HFF-Myc (cell line): ENCODE results near the gene NTF4.

Experiments used
- DNase-seq: peaks from one replicate; pipeline ENCODE4 v3.0.0-alpha.2; 2011; ENCODE audit warnings: low read depth; ENCODE audit errors: extremely low read depth
- H3K4me3 ChIP-seq: replicated peaks from 2 replicates; pipeline ENCODE4 v1.5.1; 2011; ENCODE audit warnings: low read depth, mild to moderate bottlenecking, control low read depth, low read length
- CTCF ChIP-seq: IDR thresholded peaks from 2 replicates; pipeline ENCODE4 v1.5.1; 2012; ENCODE audit warnings: mild to moderate bottlenecking, low read depth, low read length, control low read depth; ENCODE audit errors: missing control alignments

The NTF4 gene

GRCh38 chr19:49101160-49101559 is 36.5 kb upstream of the NTF4 start:
- no peak for DNase-seq
- TF ChIP-seq CTCF, result no peak

GRCh38 chr19:49098795-49099194 is 34.2 kb upstream of the NTF4 start:
- no peak overlapping the region for H3K4me3 ChIP-seq
- TF ChIP-seq CTCF, result no peak
- no peak for DNase-seq

More at GRCh38 chr19:49101160-49101559, 36.5 kb upstream of the NTF4 start:
- no peak overlapping the region for H3K4me3 ChIP-seq

GRCh38 chr19:49097453-49098288 is 33.1 kb upstream of the NTF4 start:
- no peak overlapping the region for H3K4me3 ChIP-seq
- peak; percentile 100 for TF ChIP-seq CTCF
- peak; percentile 49 for DNase-seq

- H3K4me3 ChIP-seq, result no peak overlapping the region
- no peak for TF ChIP-seq CTCF
- DNase-seq, result no peak
Measured at GRCh38 chr19:49094505-49095482, 30.2 kb upstream of the NTF4 start.

- no peak overlapping the region for H3K4me3 ChIP-seq
- DNase-seq, result no peak
- TF ChIP-seq CTCF, result no peak
Measured at GRCh38 chr19:49092686-49093085, 28.1 kb upstream of the NTF4 start.

GRCh38 chr19:49091391-49092038 is 26.9 kb upstream of the NTF4 start:
- no peak for DNase-seq
- no peak for TF ChIP-seq CTCF
- no peak overlapping the region for H3K4me3 ChIP-seq
